Kidney (tissue), 14 donors: ENCODE measurements around the gene SPG7. TPM values are rescaled to one million over a fixed set of nuclear protein-coding genes. Genes with fewer than 3 reads are reported as not detected.
A peak's percentile ranks its signal among the peaks of the same experiment; 100 is the strongest.
"Not testable (repeated sequence)": the region's sequence is repeated elsewhere in the genome, so short reads cannot be mapped to it uniquely, and the experiment has no call there.

Experiments
- DNase-seq, 5 donors: peaks; one replicate each; pipeline ENCODE4 v3.0.0-alpha.2; 2013 to 2020
- FAIRE-seq: peaks from 2 replicates; lab custom pipeline; 2012; peaks lifted over from hg19 to GRCh38; lab: Jason Lieb, UNC
- H3K27ac ChIP-seq, 2 donors: one replicate each; pipeline ENCODE4 v1.7.0; 2013; ENCODE audit warnings: low read depth in 2 of 2, low read length in 2 of 2, inconsistent platforms in 1 of 2
- H3K27me3 ChIP-seq: one replicate; pipeline ENCODE4 v1.7.1; 2013; ENCODE audit warnings: low read length, inconsistent platforms; ENCODE audit not compliant: control insufficient read depth, insufficient read depth
- H3K36me3 ChIP-seq, 3 donors: one replicate each; pipeline versions ENCODE4 v1.7.0 to v1.7.1; 2013; ENCODE audit warnings: low read length in 3 of 3, control low read depth in 1 of 3, inconsistent platforms in 1 of 3; ENCODE audit not compliant: insufficient read depth in 3 of 3, control insufficient read depth in 2 of 3
- H3K4me1 ChIP-seq, 3 donors: one replicate each; pipeline versions ENCODE4 v1.7.0 to v1.7.1; 2013; ENCODE audit warnings: low read length in 3 of 3, inconsistent platforms in 1 of 3, low read depth in 1 of 3; ENCODE audit not compliant: control insufficient read depth in 2 of 3, insufficient read depth in 2 of 3
- H3K4me3 ChIP-seq, 3 donors: one replicate each; pipeline versions ENCODE4 v1.7.0 to v1.8.1; 2013; ENCODE audit warnings: low read length in 3 of 3, control low read depth in 1 of 3, inconsistent platforms in 1 of 3
- H3K9ac ChIP-seq, 3 donors: one replicate each; pipeline versions ENCODE4 v1.7.0 to v1.7.1; 2013; ENCODE audit warnings: low read length in 3 of 3, control low read depth in 1 of 3, inconsistent platforms in 1 of 3
- H3K9me3 ChIP-seq, 3 donors: one replicate each; pipeline versions ENCODE4 v1.7.0 to v1.7.1; 2013; ENCODE audit warnings: low read length in 3 of 3, control low read depth in 1 of 3, inconsistent platforms in 1 of 3; ENCODE audit not compliant: control insufficient read depth in 2 of 3, insufficient read depth in 1 of 3
- intact Hi-C: fragments of 100-400 bp; cut with DNase I; formaldehyde crosslinking; loops from one replicate; pipeline ENCODE4 v1.11.1; 2022
- polyA plus RNA-seq: library from polyadenylated mRNA; stranded (reverse); fragments of 350-450 nt; fragmentation: Illumina TruSeq; extraction: RNeasy Lipid Tissue Mini Kit (QIAGEN cat#74804); gene quantifications from one replicate; pipeline ENCODE4 v1.2.3, GENCODE V29; 2014; ENCODE audit warnings: low read depth, low replicate concordance; ENCODE audit not compliant: insufficient read depth
- total RNA-seq: library from RNA; stranded (reverse); fragmentation: NEBNext Ultra II Directional; extraction: Animal tissue kit (Norgen Biotek cat#: 25700); gene quantifications from one replicate; pipeline ENCODE4 v1.2.1, GENCODE V29; 2021
- TF ChIP-seq, protein P1 (sequence below): IDR thresholded peaks from 3 replicates; pipeline ENCODE4 v1.5.1; 2012; ENCODE audit warnings: mild to moderate bottlenecking, moderate library complexity, borderline replicate concordance; ENCODE audit not compliant: insufficient read depth; ENCODE audit errors: extremely low read depth
- donor health status: control.
- donor health status: control.
- donor health status: control.
- donor health status: control.
- donor health status: control.
- donor health status: DM: yes; HTN: yes; CAD: no.
- donor health status: Normal renal cell carcinoma (clear cell type).

Gene SPG7
- total and polyA plus RNA-seq, 2 donors from 2014 or later, result 71.0 to 108 TPM

DNA sequence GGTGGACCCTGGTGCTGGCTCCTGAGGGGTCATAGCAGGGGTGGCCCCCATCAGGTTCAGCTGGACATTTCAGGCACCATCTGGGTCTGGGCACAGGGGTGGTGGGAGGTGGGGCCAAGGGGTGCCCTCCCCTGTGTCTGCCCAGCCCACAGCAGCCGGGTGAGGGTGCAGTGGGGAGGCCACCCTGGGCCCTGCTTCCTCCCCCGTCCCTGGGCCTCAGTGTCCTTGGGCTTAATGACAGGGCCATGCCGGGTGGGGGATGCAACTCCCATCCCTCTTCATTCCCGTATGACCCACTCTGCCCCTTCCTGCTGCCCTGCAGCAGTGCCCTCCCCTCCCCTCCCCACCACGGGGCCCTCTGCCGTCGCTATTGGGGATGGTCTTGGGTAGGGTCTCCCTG is 78.0 kb downstream of the SPG7 start:
- Histone ChIP-seq H3K4me3 (no peak overlapping the region), H3K27me3 (no peaks in the 10 kb centered on the region), H3K27ac (no peak overlapping the region), H3K4me1 (peaks cover 0 to 9% (median 0%) of the 10 kb centered on the region in 3 donors), H3K9ac (no peak overlapping the region), H3K9me3 (no peaks in the 10 kb centered on the region), H3K36me3 (no peaks in the 10 kb centered on the region)
- DNase-seq (peak in 1 of 5 donors; percentile 63), FAIRE-seq (no peak)
- intact Hi-C loops, result no loop called here
- TF ChIP-seq, protein P1, sequence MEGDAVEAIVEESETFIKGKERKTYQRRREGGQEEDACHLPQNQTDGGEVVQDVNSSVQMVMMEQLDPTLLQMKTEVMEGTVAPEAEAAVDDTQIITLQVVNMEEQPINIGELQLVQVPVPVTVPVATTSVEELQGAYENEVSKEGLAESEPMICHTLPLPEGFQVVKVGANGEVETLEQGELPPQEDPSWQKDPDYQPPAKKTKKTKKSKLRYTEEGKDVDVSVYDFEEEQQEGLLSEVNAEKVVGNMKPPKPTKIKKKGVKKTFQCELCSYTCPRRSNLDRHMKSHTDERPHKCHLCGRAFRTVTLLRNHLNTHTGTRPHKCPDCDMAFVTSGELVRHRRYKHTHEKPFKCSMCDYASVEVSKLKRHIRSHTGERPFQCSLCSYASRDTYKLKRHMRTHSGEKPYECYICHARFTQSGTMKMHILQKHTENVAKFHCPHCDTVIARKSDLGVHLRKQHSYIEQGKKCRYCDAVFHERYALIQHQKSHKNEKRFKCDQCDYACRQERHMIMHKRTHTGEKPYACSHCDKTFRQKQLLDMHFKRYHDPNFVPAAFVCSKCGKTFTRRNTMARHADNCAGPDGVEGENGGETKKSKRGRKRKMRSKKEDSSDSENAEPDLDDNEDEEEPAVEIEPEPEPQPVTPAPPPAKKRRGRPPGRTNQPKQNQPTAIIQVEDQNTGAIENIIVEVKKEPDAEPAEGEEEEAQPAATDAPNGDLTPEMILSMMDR, result no peak

DNA sequence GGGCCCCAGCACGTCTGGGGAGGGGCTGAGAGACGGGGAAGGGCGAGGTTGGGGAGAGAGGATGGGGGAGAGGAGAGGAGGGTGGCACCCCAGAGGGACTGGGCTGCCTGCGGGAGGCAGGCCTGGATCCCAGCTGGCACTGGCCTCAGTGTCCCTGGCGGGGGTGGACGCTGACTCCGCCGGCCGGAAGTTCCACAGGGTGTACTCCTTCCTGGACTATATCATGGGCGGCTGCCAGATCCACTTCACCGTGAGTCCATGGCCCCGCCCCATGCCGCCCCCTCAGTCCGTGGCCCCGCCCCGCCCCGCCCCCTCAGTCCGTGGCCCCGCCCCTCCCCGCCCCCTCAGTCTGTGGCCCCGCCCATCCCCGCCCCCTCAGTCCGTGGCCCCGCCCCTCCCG is 78.7 kb downstream of the SPG7 start:
- TF ChIP-seq, protein P1, result no peak
- DNase-seq, result no peak
- intact Hi-C loops, result no loop called here
- Histone ChIP-seq H3K27ac (no peak overlapping the region), H3K36me3 (no peaks in the 10 kb centered on the region), H3K9me3 (no peaks in the 10 kb centered on the region), H3K27me3 (no peaks in the 10 kb centered on the region), H3K4me3 (no peak overlapping the region), H3K9ac (no peak overlapping the region), H3K4me1 (peaks cover 0 to 8% (median 0%) of the 10 kb centered on the region in 3 donors)
- FAIRE-seq, result no peak

DNA sequence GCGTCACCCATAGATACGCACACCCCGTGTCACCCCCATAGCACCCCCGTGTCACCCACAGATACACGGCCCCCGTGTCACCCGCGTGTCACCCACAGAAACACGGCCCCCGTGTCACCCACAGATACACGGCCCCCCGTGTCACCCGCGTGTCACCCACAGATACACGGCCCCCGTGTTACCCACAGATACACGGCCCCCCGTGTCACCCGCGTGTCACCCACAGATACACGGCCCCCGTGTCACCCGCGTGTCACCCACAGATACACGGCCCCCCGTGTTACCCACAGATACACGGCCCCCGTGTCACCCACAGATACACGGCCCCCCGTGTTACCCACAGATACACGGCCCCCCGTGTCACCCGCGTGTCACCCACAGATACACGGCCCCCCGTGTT is 79.5 kb downstream of the SPG7 start:
- H3K4me1 ChIP-seq, H3K9me3 ChIP-seq, intact Hi-C loops: not testable (repeated sequence)

DNA sequence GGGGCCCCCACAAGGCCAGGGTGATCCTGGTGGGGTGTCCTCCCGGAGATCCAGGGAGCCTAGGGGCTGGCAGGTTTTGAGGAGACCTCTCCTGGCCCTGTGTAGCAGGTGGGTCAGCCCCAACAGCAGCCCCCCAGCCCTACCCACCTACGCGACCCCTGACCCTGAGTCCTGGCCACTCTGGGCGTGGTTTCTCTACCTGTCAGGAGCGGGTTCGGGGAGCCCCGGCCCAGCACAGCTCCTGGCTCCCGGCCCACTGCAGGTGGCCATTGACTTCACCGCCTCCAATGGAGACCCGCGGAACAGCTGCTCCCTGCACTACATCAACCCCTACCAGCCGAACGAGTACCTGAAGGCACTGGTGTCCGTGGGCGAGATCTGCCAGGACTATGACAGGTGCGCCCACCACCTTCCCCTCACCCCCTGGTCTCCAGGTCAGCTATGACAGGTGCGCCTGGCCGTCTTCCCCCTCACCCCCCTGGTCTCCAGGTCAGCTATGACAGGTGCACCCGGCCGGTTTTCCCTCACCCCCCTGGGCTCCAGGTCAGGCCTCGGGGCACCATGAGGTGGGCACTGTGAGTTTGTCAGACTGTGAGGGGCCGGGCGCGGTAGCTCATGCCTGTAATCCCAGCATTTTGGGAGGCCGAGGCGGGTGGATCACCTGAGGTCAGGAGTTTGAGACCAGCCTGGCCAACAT is 80.4 kb downstream of the SPG7 start:
- Histone ChIP-seq H3K4me1 (no peaks in the 10 kb centered on the region), H3K9ac (no peak overlapping the region), H3K36me3 (no peaks in the 10 kb centered on the region), H3K9me3 (no peaks in the 10 kb centered on the region), H3K27me3 (no peaks in the 10 kb centered on the region), H3K4me3 (no peak overlapping the region), H3K27ac (no peak overlapping the region)
- TF ChIP-seq, protein P1, result no peak
- FAIRE-seq, result no peak
- peak in 1 of 5 donors; percentile 72 for DNase-seq
- intact Hi-C loops, result no loop called here

More for the DNA sequence above, 79.5 kb downstream of the SPG7 start:
- H3K27me3 ChIP-seq, H3K4me3 ChIP-seq, H3K9ac ChIP-seq, FAIRE-seq, DNase-seq, H3K27ac ChIP-seq, H3K36me3 ChIP-seq: not testable (repeated sequence)
